ENCODE results near the gene IRX3.

Gene IRX3

GRCh38 chr16:54288030-54288834 lies 1.6 kb upstream of the IRX3 start:
- Histone ChIP-seq H3K4me3 (ENCODE audit: low read length) (no peak overlapping the region), H3K4me1 (ENCODE audit: insufficient read depth, low read length) (peaks cover 15% of the 10 kb centered on the region), H3K36me3 (ENCODE audit: insufficient read depth, low read length) (peaks cover 12% of the 10 kb centered on the region), H3K27me3 (ENCODE audit: insufficient read depth, low read length) (no peaks in the 10 kb centered on the region), H3K9me3 (ENCODE audit: low read length) (peaks cover 16% of the 10 kb centered on the region), H2AFZ (ENCODE audit: low read depth, low read length) (no peak overlapping the region)

- H3K27me3 ChIP-seq (ENCODE audit: insufficient read depth, low read length), result no peaks in the 10 kb centered on the region
- H3K4me1 ChIP-seq (ENCODE audit: insufficient read depth, low read length), result peaks cover 18% of the 10 kb centered on the region
Observed at GRCh38 chr16:54287131-54288029, 793 bp upstream of the IRX3 start.

GRCh38 chr16:54286090-54286365 lies 559 bp downstream of the IRX3 start:
- H3K36me3 ChIP-seq (ENCODE audit: insufficient read depth, low read length), result peaks cover 31% of the 10 kb centered on the region
- peaks cover 29% of the 10 kb centered on the region for H3K9me3 ChIP-seq (ENCODE audit: low read length)
- H3K4me3 ChIP-seq (ENCODE audit: low read length), result peak overlapping the region; percentile 77
- H3K27me3 ChIP-seq (ENCODE audit: insufficient read depth, low read length), result no peaks in the 10 kb centered on the region
- H3K4me1 ChIP-seq (ENCODE audit: insufficient read depth, low read length), result peaks cover 18% of the 10 kb centered on the region
- no peak overlapping the region for H2AFZ ChIP-seq (ENCODE audit: low read depth, low read length)

More at GRCh38 chr16:54287131-54288029, 793 bp upstream of the IRX3 start:
- H3K36me3 ChIP-seq (ENCODE audit: insufficient read depth, low read length), result peaks cover 20% of the 10 kb centered on the region
- peak overlapping the region; percentile 77 for H3K4me3 ChIP-seq (ENCODE audit: low read length)
- peaks cover 22% of the 10 kb centered on the region for H3K9me3 ChIP-seq (ENCODE audit: low read length)
- peak overlapping the region; percentile 90 for H2AFZ ChIP-seq (ENCODE audit: low read depth, low read length)

GRCh38 chr16:54285414-54286089 lies 1.0 kb downstream of the IRX3 start:
- peaks cover 18% of the 10 kb centered on the region for H3K4me1 ChIP-seq (ENCODE audit: insufficient read depth, low read length)
- no peak overlapping the region for H2AFZ ChIP-seq (ENCODE audit: low read depth, low read length)
- H3K9me3 ChIP-seq (ENCODE audit: low read length), result peaks cover 26% of the 10 kb centered on the region
- H3K4me3 ChIP-seq (ENCODE audit: low read length), result peak overlapping the region; percentile 77
- H3K36me3 ChIP-seq (ENCODE audit: insufficient read depth, low read length), result peaks cover 31% of the 10 kb centered on the region
- no peaks in the 10 kb centered on the region for H3K27me3 ChIP-seq (ENCODE audit: insufficient read depth, low read length)

- Histone ChIP-seq H3K4me1 (ENCODE audit: insufficient read depth, low read length) (peaks cover 18% of the 10 kb centered on the region), H3K4me3 (ENCODE audit: low read length) (peak overlapping the region; percentile 77), H3K27me3 (ENCODE audit: insufficient read depth, low read length) (no peaks in the 10 kb centered on the region), H3K9me3 (ENCODE audit: low read length) (peaks cover 25% of the 10 kb centered on the region), H3K36me3 (ENCODE audit: insufficient read depth, low read length) (peaks cover 31% of the 10 kb centered on the region), H2AFZ (ENCODE audit: low read depth, low read length) (no peak overlapping the region)
Observed at GRCh38 chr16:54284931-54285413, 1.6 kb downstream of the IRX3 start.

- H3K4me3 ChIP-seq (ENCODE audit: low read length), result peak overlapping the region; percentile 77
- no peaks in the 10 kb centered on the region for H3K27me3 ChIP-seq (ENCODE audit: insufficient read depth, low read length)
- peaks cover 31% of the 10 kb centered on the region for H3K36me3 ChIP-seq (ENCODE audit: insufficient read depth, low read length)
- peaks cover 18% of the 10 kb centered on the region for H3K4me1 ChIP-seq (ENCODE audit: insufficient read depth, low read length)
- H3K9me3 ChIP-seq (ENCODE audit: low read length), result peaks cover 25% of the 10 kb centered on the region
- no peak overlapping the region for H2AFZ ChIP-seq (ENCODE audit: low read depth, low read length)
Observed at GRCh38 chr16:54284319-54284930, 2.2 kb downstream of the IRX3 start.

GRCh38 chr16:54283725-54284318 lies 2.8 kb downstream of the IRX3 start:
- Histone ChIP-seq H3K4me1 (ENCODE audit: insufficient read depth, low read length) (peaks cover 18% of the 10 kb centered on the region), H3K36me3 (ENCODE audit: insufficient read depth, low read length) (peaks cover 31% of the 10 kb centered on the region), H3K9me3 (ENCODE audit: low read length) (peaks cover 25% of the 10 kb centered on the region), H3K27me3 (ENCODE audit: insufficient read depth, low read length) (no peaks in the 10 kb centered on the region), H3K4me3 (ENCODE audit: low read length) (peak overlapping the region; percentile 77), H2AFZ (ENCODE audit: low read depth, low read length) (no peak overlapping the region)

- H3K9me3 ChIP-seq (ENCODE audit: low read length), result peaks cover 21% of the 10 kb centered on the region
- H3K36me3 ChIP-seq (ENCODE audit: insufficient read depth, low read length), result peaks cover 31% of the 10 kb centered on the region
- H3K27me3 ChIP-seq (ENCODE audit: insufficient read depth, low read length), result no peaks in the 10 kb centered on the region
- H3K4me1 ChIP-seq (ENCODE audit: insufficient read depth, low read length), result peaks cover 25% of the 10 kb centered on the region
- no peak overlapping the region for H2AFZ ChIP-seq (ENCODE audit: low read depth, low read length)
- H3K4me3 ChIP-seq (ENCODE audit: low read length), result peak overlapping the region; percentile 77
Observed at GRCh38 chr16:54282928-54283724, 3.5 kb downstream of the IRX3 start.

- H3K36me3 ChIP-seq (ENCODE audit: insufficient read depth, low read length), result peaks cover 31% of the 10 kb centered on the region
Observed at GRCh38 chr16:54282202-54282927, 4.2 kb downstream of the IRX3 start.

GRCh38 chr16:54281535-54282201 lies 4.9 kb downstream of the IRX3 start:
- Histone ChIP-seq H3K27me3 (ENCODE audit: insufficient read depth, low read length) (no peaks in the 10 kb centered on the region), H3K9me3 (ENCODE audit: low read length) (peaks cover 21% of the 10 kb centered on the region), H2AFZ (ENCODE audit: low read depth, low read length) (no peak overlapping the region), H3K4me1 (ENCODE audit: insufficient read depth, low read length) (peaks cover 29% of the 10 kb centered on the region), H3K4me3 (ENCODE audit: low read length) (no peak overlapping the region), H3K36me3 (ENCODE audit: insufficient read depth, low read length) (peaks cover 31% of the 10 kb centered on the region)

More at GRCh38 chr16:54282202-54282927, 4.2 kb downstream of the IRX3 start:
- Histone ChIP-seq H3K27me3 (ENCODE audit: insufficient read depth, low read length) (no peaks in the 10 kb centered on the region), H3K9me3 (ENCODE audit: low read length) (peaks cover 21% of the 10 kb centered on the region), H3K4me1 (ENCODE audit: insufficient read depth, low read length) (peaks cover 28% of the 10 kb centered on the region), H2AFZ (ENCODE audit: low read depth, low read length) (no peak overlapping the region), H3K4me3 (ENCODE audit: low read length) (peak overlapping the region; percentile 77)

- H2AFZ ChIP-seq (ENCODE audit: low read depth, low read length), result no peak overlapping the region
- no peaks in the 10 kb centered on the region for H3K27me3 ChIP-seq (ENCODE audit: insufficient read depth, low read length)
- peaks cover 29% of the 10 kb centered on the region for H3K4me1 ChIP-seq (ENCODE audit: insufficient read depth, low read length)
- H3K4me3 ChIP-seq (ENCODE audit: low read length), result no peak overlapping the region
- peaks cover 31% of the 10 kb centered on the region for H3K36me3 ChIP-seq (ENCODE audit: insufficient read depth, low read length)
- H3K9me3 ChIP-seq (ENCODE audit: low read length), result peaks cover 21% of the 10 kb centered on the region
Observed at GRCh38 chr16:54280751-54281150, 5.8 kb downstream of the IRX3 start.

Measured in neuron (in vitro differentiated cells).